ENCODE measurements around the gene MORC4. TPM values are rescaled to one million over a fixed set of nuclear protein-coding genes. Genes with fewer than 3 reads are reported as not detected.

The MORC4 gene
- total RNA-seq, 3 donors from 2014 or later (not counting 1 experiment from before 2014, with no cell fraction given), result 2.5 to 3.6 (median 3.0) TPM

- DNase-seq (no peak), ATAC-seq (no peak)
- Mint-ChIP-seq H3K27me3 (ENCODE audit: low read depth in 2 of 2) (peaks cover 5 to 33% of the 10 kb centered on the region in 2 donors), H3K9me3 (no peaks in the 10 kb centered on the region), H3K4me3 (no peak overlapping the region), H3K4me1 (peaks cover 11% of the 10 kb centered on the region in 2 donors), H3K27ac (no peak overlapping the region), H3K36me3 (no peaks in the 10 kb centered on the region)
- H3K27me3 ChIP-seq (ENCODE audit: control insufficient read depth, insufficient read depth, low read length), result no peaks in the 10 kb centered on the region
- H3K27ac ChIP-seq (ENCODE audit: low read length), result no peak overlapping the region
- WGBS (ENCODE audit: insufficient coverage), result 90% methylated on average over 2 of the region's 3 CpGs
- no peaks in the 10 kb centered on the region for H3K9me3 ChIP-seq (ENCODE audit: control insufficient read depth, insufficient read depth, low read length)
- H3K4me1 ChIP-seq (ENCODE audit: control insufficient read depth, insufficient read depth, low read length), result peaks cover 7% of the 10 kb centered on the region
- no peak for TF ChIP-seq CTCF (IDR thresholded peaks at IDR 0.05)
- no peak overlapping the region for H3K4me3 ChIP-seq (ENCODE audit: low read length)
- no peaks in the 10 kb centered on the region for H3K36me3 ChIP-seq (ENCODE audit: control insufficient read depth, insufficient read depth, low read length)
- intact Hi-C loops (cut with micrococcal nuclease), result no loop called here
Observed at GRCh38 chrX:106997611-106998010, 2.4 kb downstream of the MORC4 start.

- 100% methylated on average over 2 of the region's 2 CpGs for WGBS (ENCODE audit: insufficient coverage)
Observed at GRCh38 chrX:106995678-106996077, 4.3 kb downstream of the MORC4 start.

GRCh38 chrX:106987488-106987887 lies 12.5 kb downstream of the MORC4 start:
- Histone ChIP-seq H3K27ac (ENCODE audit: low read length) (no peak overlapping the region), H3K4me1 (ENCODE audit: control insufficient read depth, insufficient read depth, low read length) (no peaks in the 10 kb centered on the region), H3K4me3 (ENCODE audit: low read length) (no peak overlapping the region), H3K9me3 (ENCODE audit: control insufficient read depth, insufficient read depth, low read length) (no peaks in the 10 kb centered on the region), H3K36me3 (ENCODE audit: control insufficient read depth, insufficient read depth, low read length) (no peaks in the 10 kb centered on the region), H3K27me3 (ENCODE audit: control insufficient read depth, insufficient read depth, low read length) (no peaks in the 10 kb centered on the region)
- intact Hi-C loops (cut with micrococcal nuclease), result no loop called here
- no peak for TF ChIP-seq CTCF (IDR thresholded peaks at IDR 0.05)
- H3K27ac Mint-ChIP-seq, result no peak overlapping the region
- no peaks in the 10 kb centered on the region for H3K36me3 Mint-ChIP-seq
- DNase-seq (peak in 1 of 2 donors; percentile 10), ATAC-seq (no peak)
- H3K4me3 Mint-ChIP-seq, result no peak overlapping the region
- H3K27me3 Mint-ChIP-seq (ENCODE audit: low read depth in 2 of 2), result no peaks in the 10 kb centered on the region
- no peaks in the 10 kb centered on the region for H3K4me1 Mint-ChIP-seq
- H3K9me3 Mint-ChIP-seq, result no peaks in the 10 kb centered on the region
- WGBS (ENCODE audit: insufficient coverage), result no CpG with 5 or more reads among the region's 2 CpGs

More at GRCh38 chrX:106995678-106996077, 4.3 kb downstream of the MORC4 start:
- TF ChIP-seq CTCF (IDR thresholded peaks at IDR 0.05), result no peak
- H3K9me3 Mint-ChIP-seq, result no peaks in the 10 kb centered on the region
- peaks cover 5 to 21% of the 10 kb centered on the region in 2 donors for H3K27me3 Mint-ChIP-seq (ENCODE audit: low read depth in 2 of 2)
- no peak overlapping the region for H3K4me3 Mint-ChIP-seq
- no peak overlapping the region for H3K27ac ChIP-seq (ENCODE audit: low read length)
- H3K4me1 Mint-ChIP-seq, result peaks cover 11% of the 10 kb centered on the region in 2 donors
- intact Hi-C loops (cut with micrococcal nuclease), result no loop called here
- H3K36me3 Mint-ChIP-seq, result no peaks in the 10 kb centered on the region
- H3K36me3 ChIP-seq (ENCODE audit: control insufficient read depth, insufficient read depth, low read length), result no peaks in the 10 kb centered on the region
- peaks cover 7% of the 10 kb centered on the region for H3K4me1 ChIP-seq (ENCODE audit: control insufficient read depth, insufficient read depth, low read length)
- H3K27me3 ChIP-seq (ENCODE audit: control insufficient read depth, insufficient read depth, low read length), result no peaks in the 10 kb centered on the region
- H3K27ac Mint-ChIP-seq, result no peak overlapping the region
- H3K9me3 ChIP-seq (ENCODE audit: control insufficient read depth, insufficient read depth, low read length), result no peaks in the 10 kb centered on the region
- no peak overlapping the region for H3K4me3 ChIP-seq (ENCODE audit: low read length)
- ATAC-seq, result no peak
- DNase-seq, result no peak

GRCh38 chrX:106980952-106981626 lies 18.9 kb downstream of the MORC4 start:
- Histone ChIP-seq H3K4me3 (ENCODE audit: low read length) (no peak overlapping the region), H3K4me1 (ENCODE audit: control insufficient read depth, insufficient read depth, low read length) (no peaks in the 10 kb centered on the region), H3K9me3 (ENCODE audit: control insufficient read depth, insufficient read depth, low read length) (no peaks in the 10 kb centered on the region), H3K27ac (ENCODE audit: low read length) (no peak overlapping the region), H3K27me3 (ENCODE audit: control insufficient read depth, insufficient read depth, low read length) (no peaks in the 10 kb centered on the region), H3K36me3 (ENCODE audit: control insufficient read depth, insufficient read depth, low read length) (no peaks in the 10 kb centered on the region)
- no peak for ATAC-seq
- no peaks in the 10 kb centered on the region for H3K27me3 Mint-ChIP-seq (ENCODE audit: low read depth in 2 of 2)
- 100% methylated on average over 1 of the region's 6 CpGs for WGBS (ENCODE audit: insufficient coverage)
- no peak for TF ChIP-seq CTCF (IDR thresholded peaks at IDR 0.05)
- H3K9me3 Mint-ChIP-seq, result no peaks in the 10 kb centered on the region
- DNase-seq, result no peak
- H3K4me1 Mint-ChIP-seq, result no peaks in the 10 kb centered on the region
- intact Hi-C loops (cut with micrococcal nuclease), result no loop called here
- H3K27ac Mint-ChIP-seq, result no peak overlapping the region
- H3K36me3 Mint-ChIP-seq, result no peaks in the 10 kb centered on the region
- H3K4me3 Mint-ChIP-seq, result no peak overlapping the region

All from natural killer cell (primary cell).